Activated B cell treated with CpG ODN at 0.5 μM for 24 hours (primary cell): ENCODE data around the gene CCDC12. TPM values are rescaled to one million over a fixed set of nuclear protein-coding genes. Genes with fewer than 3 reads are reported as not detected.

Experiments
- ATAC-seq: fragments of 200-7000 bp; cut with Tn5 transposase; one replicate; pipeline ENCODE4 v1.10.0; 2021; ENCODE audit warnings: low read depth, mild to moderate bottlenecking, moderate library complexity
- CTCF ChIA-PET: fragments of 350-600 bp; sonication (Branson Sonifier 250); formaldehyde crosslinking; loops from one replicate; lab custom pipeline; 2021; ENCODE audit warnings: antibody characterized with exemption; lab: Charles Lee
- POLR2A ChIA-PET: fragments of 350-600 bp; sonication (Branson Sonifier 250); formaldehyde crosslinking; loops from one replicate; lab custom pipeline; 2021; ENCODE audit warnings: antibody characterized with exemption; lab: Charles Lee
- DNase-seq: peaks from one replicate; pipeline ENCODE4 v3.0.0; 2022
- H3K27ac Mint-ChIP-seq: one replicate; pipeline ENCODE4 v1.8.0; 2020; ENCODE audit warnings: mixed read lengths
- H3K27me3 Mint-ChIP-seq: one replicate; pipeline ENCODE4 v1.8.0; 2021; ENCODE audit warnings: mixed read lengths
- H3K36me3 Mint-ChIP-seq: one replicate; pipeline ENCODE4 v1.8.0; 2021; ENCODE audit warnings: low read depth, mixed read lengths
- H3K4me1 Mint-ChIP-seq: one replicate; pipeline ENCODE4 v1.8.0; 2021; ENCODE audit warnings: mixed read lengths
- H3K4me3 Mint-ChIP-seq: one replicate; pipeline ENCODE4 v1.8.0; 2020; ENCODE audit warnings: mild to moderate bottlenecking, mixed read lengths
- H3K9me3 Mint-ChIP-seq: one replicate; pipeline ENCODE4 v1.8.0; 2020; ENCODE audit warnings: mixed read lengths
- CTCF ChIP-seq: fragments of 200-600 bp; IDR thresholded peaks from one replicate; pipeline ENCODE4 v1.8.0; 2022; ENCODE audit warnings: antibody characterized with exemption, mild to moderate bottlenecking
- intact Hi-C: fragments of 100-400 bp; cut with micrococcal nuclease; formaldehyde crosslinking; loops from one replicate; pipeline ENCODE4 v1.15.1; 2024
- total RNA-seq: library from RNA; stranded (reverse); gene quantifications from 2 replicates; pipeline ENCODE4 v1.2.3, GENCODE V29; 2022

Gene CCDC12
- total RNA-seq, 1 donor from 2014 or later = 98.4 TPM

GRCh38 chr3:46978381-46978780 is 1.8 kb upstream of the CCDC12 start:
- Mint-ChIP-seq H3K27ac (peak overlapping the region; percentile 97), H3K27me3 (no peaks in the 10 kb centered on the region), H3K4me3 (peak overlapping the region; percentile 97), H3K4me1 (peaks cover 69% of the 10 kb centered on the region), H3K9me3 (no peaks in the 10 kb centered on the region), H3K36me3 (peaks cover 15% of the 10 kb centered on the region)
- intact Hi-C loops = loop anchor here (5.0 to 10.0 kb wide), 4 partner anchors 184 to 536 kb away; partner anchors contain the start of genes ELP6, PTPN23 and SETD2
- ChIA-PET POLR2A (interaction anchor here (0.7 to 8.3 kb wide), 5 partner anchors 10 to 1264 kb away, joined by 3 to 189 read pairs (median 12); no protein-coding TSS in a partner anchor), CTCF (interaction anchor here (0.7 to 1.3 kb wide), 2 partner anchors 52 to 69 kb away, joined by 4 read pairs; no protein-coding TSS in a partner anchor)
- ATAC-seq (no peak), DNase-seq (no peak)
- TF ChIP-seq CTCF = no peak

GRCh38 chr3:46977811-46978195 is 1.3 kb upstream of the CCDC12 start:
- ChIA-PET POLR2A (interaction anchor here (0.6 to 8.3 kb wide), 6 partner anchors 10 to 48 kb away, joined by 3 to 189 read pairs (median 22); no protein-coding TSS in a partner anchor), CTCF (interaction anchor here (1.3 kb wide), 1 partner anchor 68 kb away, joined by 4 read pairs; no protein-coding TSS in a partner anchor)
- TF ChIP-seq CTCF = no peak
- Mint-ChIP-seq H3K9me3 (no peaks in the 10 kb centered on the region), H3K4me3 (peak overlapping the region; percentile 97), H3K27me3 (no peaks in the 10 kb centered on the region), H3K4me1 (peaks cover 71% of the 10 kb centered on the region), H3K27ac (peak overlapping the region; percentile 97), H3K36me3 (peaks cover 16% of the 10 kb centered on the region)
- intact Hi-C loops = loop anchor here (5.0 to 10.0 kb wide), 4 partner anchors 184 to 537 kb away; partner anchors contain the start of genes ELP6, PTPN23 and SETD2
- ATAC-seq (no peak), DNase-seq (no peak)

- no peak for DNase-seq
- Mint-ChIP-seq H3K27ac (peak overlapping the region; percentile 97), H3K9me3 (no peaks in the 10 kb centered on the region), H3K4me1 (peaks cover 82% of the 10 kb centered on the region), H3K36me3 (peaks cover 30% of the 10 kb centered on the region), H3K4me3 (peak overlapping the region; percentile 97), H3K27me3 (no peaks in the 10 kb centered on the region)
- intact Hi-C loops = loop anchor here (1.0 to 10.0 kb wide), 8 partner anchors 9 to 540 kb away; partner anchors contain the start of genes ELP6, PTPN23 and SETD2
- peak; percentile 15 for ATAC-seq
- CTCF ChIA-PET = interaction anchor here (0.6 to 1.2 kb wide), 4 partner anchors 11 to 65 kb away, joined by 3 to 5 read pairs (median 3); no protein-coding TSS in a partner anchor
- POLR2A ChIA-PET = interaction anchor here (0.9 to 8.3 kb wide), 5 partner anchors 8 to 45 kb away, joined by 3 to 189 read pairs (median 7); no protein-coding TSS in a partner anchor
- no peak for TF ChIP-seq CTCF
Observed at GRCh38 chr3:46974421-46975171, 1.9 kb downstream of the CCDC12 start.

- H3K36me3 Mint-ChIP-seq = peaks cover 44% of the 10 kb centered on the region
Observed at GRCh38 chr3:46972396-46972795, 4.1 kb downstream of the CCDC12 start.

More at GRCh38 chr3:46972396-46972795, 4.1 kb downstream of the CCDC12 start:
- Mint-ChIP-seq H3K4me3 (peak overlapping the region; percentile 63), H3K9me3 (no peaks in the 10 kb centered on the region), H3K27me3 (no peaks in the 10 kb centered on the region), H3K4me1 (peaks cover 85% of the 10 kb centered on the region), H3K27ac (peak overlapping the region; percentile 86)
- DNase-seq (no peak), ATAC-seq (no peak)
- intact Hi-C loops = loop anchor here (1.0 to 10.0 kb wide), 3 partner anchors 41 to 542 kb away; partner anchors contain the start of gene ELP6
- ChIA-PET CTCF (interaction anchor here (0.6 kb wide), 1 partner anchor 77 kb away, joined by 4 read pairs; no protein-coding TSS in a partner anchor), POLR2A (interaction anchor here (0.7 to 8.3 kb wide), 3 partner anchors 21 to 51 kb away, joined by 4 to 189 read pairs (median 4); no protein-coding TSS in a partner anchor)
- no peak for TF ChIP-seq CTCF
